Thyroid gland (tissue), 4 donors: ENCODE data around the gene TNRC18.

Experiments used
- POLR2A ChIP-seq, 2 donors: fragments of 450-650 bp; IDR thresholded peaks; one replicate each; pipeline ENCODE4 v1.6.1; 2017; ENCODE audit warnings: antibody characterized with exemption in 2 of 2, mild to moderate bottlenecking in 2 of 2, moderate library complexity in 1 of 2
- TF ChIP-seq, protein P1 (sequence below), 6 experiments: fragments of 200-600 bp in 3 of 6; fragments of 450-650 bp in 3 of 6; sonication (generic) in 3 of 6; IDR thresholded peaks; one replicate each; pipeline ENCODE4 v1.5.1; 2016 to 2019; ENCODE audit warnings: antibody characterized with exemption in 6 of 6, mild to moderate bottlenecking in 2 of 6, inconsistent platforms in 1 of 6, moderate library complexity in 1 of 6

DNA sequence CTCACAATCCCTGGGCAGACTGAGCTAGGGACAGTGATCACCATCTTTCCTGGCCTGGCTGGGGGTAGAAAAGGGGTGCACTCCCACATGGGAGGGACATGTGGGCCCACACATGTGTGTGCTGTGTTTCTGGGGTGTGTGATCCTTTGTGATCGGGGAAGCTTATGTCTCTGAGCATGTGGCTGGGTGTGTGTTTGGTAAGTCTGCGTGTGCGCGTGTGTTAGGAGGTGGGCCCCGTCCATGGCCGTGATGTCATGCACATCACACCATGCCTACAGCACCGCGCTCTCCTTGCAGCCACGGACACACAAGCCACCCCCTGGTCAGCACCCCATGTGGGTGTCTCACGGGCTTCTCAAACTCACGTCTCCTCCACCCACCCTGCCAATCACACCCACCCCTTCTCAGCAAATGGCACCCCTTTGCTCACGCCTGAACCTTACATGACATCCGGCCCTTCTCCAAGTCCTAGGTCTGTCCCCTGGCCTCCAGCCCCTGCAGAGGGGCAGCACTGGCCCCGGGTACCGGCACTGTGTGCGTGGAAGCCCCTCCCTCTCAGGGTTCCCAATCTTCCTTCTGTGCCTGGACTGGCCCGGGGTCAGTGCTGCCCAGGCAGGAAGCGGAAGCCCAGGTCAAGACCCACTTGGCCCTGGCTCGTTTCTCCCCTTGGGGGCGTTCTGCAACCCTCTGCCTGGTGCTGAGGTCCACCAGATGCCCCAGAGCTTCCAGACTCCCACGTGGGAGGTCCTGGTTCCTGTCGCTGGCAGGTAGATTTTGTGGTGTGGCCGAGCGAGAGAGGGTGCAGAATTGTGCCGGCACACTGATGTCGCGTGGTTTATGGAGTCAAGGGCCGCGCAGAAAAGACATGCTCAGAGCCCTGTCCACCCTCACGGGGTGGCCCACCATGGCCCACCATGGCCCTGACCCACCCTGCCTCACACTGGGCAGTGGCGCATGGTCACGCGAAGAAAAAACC, 128.3 kb downstream of the TNRC18 start:
- TF ChIP-seq POLR2A (IDR thresholded peaks at IDR 0.05): no peak
- TF ChIP-seq, protein P1, sequence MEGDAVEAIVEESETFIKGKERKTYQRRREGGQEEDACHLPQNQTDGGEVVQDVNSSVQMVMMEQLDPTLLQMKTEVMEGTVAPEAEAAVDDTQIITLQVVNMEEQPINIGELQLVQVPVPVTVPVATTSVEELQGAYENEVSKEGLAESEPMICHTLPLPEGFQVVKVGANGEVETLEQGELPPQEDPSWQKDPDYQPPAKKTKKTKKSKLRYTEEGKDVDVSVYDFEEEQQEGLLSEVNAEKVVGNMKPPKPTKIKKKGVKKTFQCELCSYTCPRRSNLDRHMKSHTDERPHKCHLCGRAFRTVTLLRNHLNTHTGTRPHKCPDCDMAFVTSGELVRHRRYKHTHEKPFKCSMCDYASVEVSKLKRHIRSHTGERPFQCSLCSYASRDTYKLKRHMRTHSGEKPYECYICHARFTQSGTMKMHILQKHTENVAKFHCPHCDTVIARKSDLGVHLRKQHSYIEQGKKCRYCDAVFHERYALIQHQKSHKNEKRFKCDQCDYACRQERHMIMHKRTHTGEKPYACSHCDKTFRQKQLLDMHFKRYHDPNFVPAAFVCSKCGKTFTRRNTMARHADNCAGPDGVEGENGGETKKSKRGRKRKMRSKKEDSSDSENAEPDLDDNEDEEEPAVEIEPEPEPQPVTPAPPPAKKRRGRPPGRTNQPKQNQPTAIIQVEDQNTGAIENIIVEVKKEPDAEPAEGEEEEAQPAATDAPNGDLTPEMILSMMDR (IDR thresholded peaks at IDR 0.05): no peak
